Astrocyte (in vitro differentiated cells and primary cell): ENCODE data around the gene CLEC6A.

Experiments
- CTCF ChIP-seq: IDR thresholded peaks from 2 replicates; pipeline ENCODE4 v1.5.1; 2011; ENCODE audit warnings: low read depth, mild to moderate bottlenecking, inconsistent platforms, low read length, moderate library complexity; ENCODE audit not compliant: insufficient read depth
- EZH2 ChIP-seq: IDR thresholded peaks from 2 replicates; pipeline ENCODE4 v1.6.1; 2012; ENCODE audit warnings: mild to moderate bottlenecking, low read length, inconsistent platforms; ENCODE audit not compliant: insufficient read depth

- TF ChIP-seq CTCF (no peak), EZH2 (no peak)
Observed at GRCh38 chr12:8452036-8452435, 3.7 kb upstream of the CLEC6A start.
